Activated CD8-positive, alpha-beta memory T cell treated with anti-CD3 and anti-CD28 coated beads for 48 hours (primary cell): ENCODE results near the gene PCGF3.
"Not testable (repeated sequence)": the region's sequence is repeated elsewhere in the genome, so short reads cannot be mapped to it uniquely, and the experiment has no call there.

Source experiments
- DNase-seq, 3 experiments: peaks; one replicate each; pipeline ENCODE4 v3.0.0-alpha.2; 2020; ENCODE audit warnings: low read depth in 2 of 3, low spot score in 2 of 3

PCGF3 gene

DNA sequence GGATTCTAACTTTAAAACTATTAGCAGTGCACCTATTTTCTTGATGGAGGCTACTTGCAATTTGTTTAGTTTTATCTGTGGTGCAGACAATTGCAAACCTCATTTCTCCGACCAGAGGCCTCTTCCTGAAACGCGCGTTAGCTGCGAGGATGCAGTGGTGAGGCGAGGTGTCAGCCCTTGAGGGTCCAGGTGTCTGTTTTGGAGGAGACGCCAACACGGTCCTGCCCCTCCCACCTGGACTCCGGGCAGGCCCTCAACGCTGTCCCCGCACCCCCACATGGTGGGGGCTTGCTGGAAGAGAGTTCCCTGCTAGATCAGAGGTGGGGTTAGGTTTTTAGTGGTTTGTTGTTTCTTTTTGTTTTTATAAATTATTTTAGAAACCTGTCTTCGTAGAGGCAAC is 34.4 kb downstream of the PCGF3 start:
- DNase-seq, result no peak

GRCh38 chr4:740656-741282 is 35.1 kb downstream of the PCGF3 start:
- no peak for DNase-seq

DNA sequence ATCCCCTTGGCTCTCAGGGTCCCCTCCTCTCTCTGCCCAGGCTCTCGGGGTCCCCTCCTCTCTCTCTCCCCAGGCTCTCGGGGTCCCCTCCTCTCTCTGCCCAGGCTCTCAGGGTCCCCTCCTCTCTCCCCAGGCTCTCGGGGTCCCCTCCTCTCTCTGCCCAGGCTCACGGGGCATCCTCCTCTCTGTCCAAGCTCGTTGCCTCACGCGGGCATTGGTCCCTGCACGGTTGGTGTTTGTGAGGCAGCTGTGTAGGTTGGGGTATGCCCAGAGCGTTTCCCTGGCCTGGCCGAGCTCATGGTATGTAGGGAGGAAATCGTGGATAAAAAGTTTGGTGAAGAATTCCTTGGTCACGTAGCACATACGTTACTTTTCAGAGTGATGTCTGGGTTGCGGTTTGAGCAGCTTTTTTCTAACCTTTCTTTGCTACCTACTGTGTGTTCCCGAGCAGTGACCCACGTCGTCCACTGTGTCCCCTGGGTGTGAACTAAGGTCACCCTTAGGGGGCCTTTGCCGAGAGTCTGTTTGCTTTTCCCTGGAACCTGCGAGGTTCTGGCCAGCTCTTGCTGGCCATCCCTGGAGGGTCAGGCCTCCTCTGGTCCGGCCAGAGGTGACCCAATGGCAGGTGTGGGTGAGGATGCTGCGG is 36.6 kb downstream of the PCGF3 start:
- DNase-seq, result no peak

- peak; percentile 47 to 73 (median 62) for DNase-seq
Measured at GRCh38 chr4:742742-743311, 37.2 kb downstream of the PCGF3 start.

DNA sequence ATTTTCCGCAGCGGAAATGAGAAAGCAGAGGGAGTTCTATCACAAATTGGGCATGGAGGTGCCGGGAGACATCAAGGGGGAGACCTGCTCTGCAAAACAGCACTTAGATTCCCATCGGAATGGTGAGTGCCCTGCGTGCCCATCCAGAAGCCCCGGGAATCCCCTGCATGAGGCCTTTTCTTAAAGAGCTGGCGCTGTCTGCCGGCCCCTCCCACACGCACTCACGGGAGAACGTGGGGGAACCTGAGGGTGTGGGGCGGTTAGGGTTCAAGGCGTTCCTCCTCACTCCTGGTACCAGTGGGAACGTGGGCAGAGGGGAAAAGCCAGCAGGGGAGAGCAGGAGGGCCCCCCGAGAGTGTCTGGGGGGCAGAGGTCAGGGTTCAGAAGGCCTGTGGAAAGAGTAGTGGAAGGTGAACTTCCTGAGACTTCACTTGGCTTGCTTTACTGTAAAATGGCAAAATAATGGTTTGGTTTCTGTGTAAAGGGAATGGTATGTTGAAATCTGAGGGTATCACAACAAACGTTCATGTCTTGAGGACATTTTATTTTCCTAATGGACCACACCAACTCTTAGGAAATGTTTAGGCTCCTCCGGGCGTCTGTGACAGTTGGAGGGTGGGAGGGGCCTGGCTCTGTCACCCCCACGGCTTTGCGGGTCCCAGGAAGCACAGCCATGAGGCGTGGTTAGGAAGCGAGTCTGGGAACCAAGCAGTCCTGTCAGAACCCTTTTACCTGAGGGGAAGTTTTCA is 38.0 kb downstream of the PCGF3 start:
- DNase-seq, result no peak

- no peak for DNase-seq
Measured at GRCh38 chr4:744212-744841, 38.7 kb downstream of the PCGF3 start.

- no peak for DNase-seq
Measured at GRCh38 chr4:747546-748170, 42.0 kb downstream of the PCGF3 start.

GRCh38 chr4:748461-748860 is 42.8 kb downstream of the PCGF3 start:
- no peak for DNase-seq

- no peak for DNase-seq
Measured at GRCh38 chr4:749698-750666, 44.4 kb downstream of the PCGF3 start.

- DNase-seq, result no peak
Measured at GRCh38 chr4:751676-752075, 46.0 kb downstream of the PCGF3 start.

GRCh38 chr4:752196-752861 is 46.7 kb downstream of the PCGF3 start:
- DNase-seq, result no peak

DNA sequence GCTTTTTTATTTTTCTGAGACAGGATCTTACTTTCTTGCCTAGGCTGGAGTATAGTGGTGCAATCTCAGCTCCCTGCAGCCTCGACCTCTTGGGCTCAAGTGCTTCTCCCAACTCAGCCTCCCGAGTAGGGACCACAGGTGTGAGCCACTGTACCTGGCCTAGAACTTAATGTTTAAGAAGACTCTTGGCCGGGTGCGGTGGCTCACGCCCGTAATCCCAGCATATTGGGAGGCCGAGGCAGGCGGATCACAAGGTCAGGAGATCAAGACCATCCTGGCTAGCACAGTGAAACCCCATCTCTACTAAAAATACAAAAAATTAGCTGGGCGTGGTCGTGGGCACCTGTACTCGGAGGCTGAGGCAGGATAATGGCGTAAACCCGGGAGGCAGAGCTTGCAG is 47.6 kb downstream of the PCGF3 start:
- not testable (repeated sequence) for DNase-seq

GRCh38 chr4:754221-755120 is 48.8 kb downstream of the PCGF3 start:
- DNase-seq, result no peak

- no peak for DNase-seq
Measured at GRCh38 chr4:757111-757510, 51.5 kb downstream of the PCGF3 start.

DNA sequence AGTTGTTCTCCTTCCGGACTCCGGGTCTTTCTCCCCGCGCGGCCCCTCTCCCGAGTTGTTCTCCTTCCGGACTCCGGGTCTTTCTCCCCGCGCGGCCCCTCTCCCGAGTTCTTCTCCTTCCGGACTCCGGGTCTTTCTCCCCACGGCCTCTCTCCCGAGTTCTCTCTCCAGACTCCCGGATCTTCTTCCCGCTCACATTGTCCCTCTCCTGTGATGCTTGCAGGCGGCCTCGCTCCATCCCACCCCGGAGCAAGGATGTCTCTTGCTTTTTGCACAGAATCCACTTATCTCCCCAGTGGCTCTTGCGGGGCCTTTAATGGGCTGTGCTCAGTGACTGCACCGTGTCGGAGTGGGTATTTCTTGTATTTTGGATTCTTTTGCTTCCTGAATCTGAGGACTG is 54.2 kb downstream of the PCGF3 start:
- not testable (repeated sequence) for DNase-seq

GRCh38 chr4:760616-761015 is 55.0 kb downstream of the PCGF3 start:
- no peak for DNase-seq

- DNase-seq, result no peak
Measured at GRCh38 chr4:761086-761485, 55.5 kb downstream of the PCGF3 start.

GRCh38 chr4:761739-762138 is 56.1 kb downstream of the PCGF3 start:
- no peak for DNase-seq
